ENCODE measurements around the gene CACNG5. TPM values are rescaled to one million over a fixed set of nuclear protein-coding genes. Genes with fewer than 3 reads are reported as not detected.

Gene CACNG5
- total RNA-seq, 1 donor from 2014 or later = not detected

DNA sequence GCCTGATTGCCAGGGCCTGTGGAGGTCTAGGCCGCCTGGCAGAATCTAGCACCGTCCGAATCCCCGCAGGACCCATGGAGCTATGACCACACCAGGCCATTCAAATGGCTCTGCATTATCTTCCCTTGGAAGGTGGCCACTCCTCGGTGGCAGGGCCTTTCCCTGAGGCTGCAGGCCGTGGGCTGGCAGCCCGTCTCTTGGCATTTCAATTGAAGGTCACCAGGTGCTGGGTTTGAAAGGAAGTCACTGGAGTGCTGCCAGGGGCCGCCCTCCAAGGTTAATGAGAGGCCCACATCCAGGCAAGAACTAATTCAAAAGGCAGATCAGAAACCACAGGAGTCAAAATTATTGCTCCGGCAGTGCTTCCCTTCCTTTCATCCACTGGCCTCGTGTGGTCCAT is 27.7 kb upstream of the CACNG5 start:
- Histone ChIP-seq H3K4me3 (ENCODE audit: low read depth, low read length) (no peak overlapping the region), H3K27me3 (ENCODE audit: control insufficient read depth, insufficient read depth, low read length) (no peaks in the 10 kb centered on the region), H3K36me3 (ENCODE audit: control insufficient read depth, insufficient read depth, low read length) (no peaks in the 10 kb centered on the region)
- DNase-seq (ENCODE audit: low read depth) = no peak
- TF ChIP-seq, protein P1, sequence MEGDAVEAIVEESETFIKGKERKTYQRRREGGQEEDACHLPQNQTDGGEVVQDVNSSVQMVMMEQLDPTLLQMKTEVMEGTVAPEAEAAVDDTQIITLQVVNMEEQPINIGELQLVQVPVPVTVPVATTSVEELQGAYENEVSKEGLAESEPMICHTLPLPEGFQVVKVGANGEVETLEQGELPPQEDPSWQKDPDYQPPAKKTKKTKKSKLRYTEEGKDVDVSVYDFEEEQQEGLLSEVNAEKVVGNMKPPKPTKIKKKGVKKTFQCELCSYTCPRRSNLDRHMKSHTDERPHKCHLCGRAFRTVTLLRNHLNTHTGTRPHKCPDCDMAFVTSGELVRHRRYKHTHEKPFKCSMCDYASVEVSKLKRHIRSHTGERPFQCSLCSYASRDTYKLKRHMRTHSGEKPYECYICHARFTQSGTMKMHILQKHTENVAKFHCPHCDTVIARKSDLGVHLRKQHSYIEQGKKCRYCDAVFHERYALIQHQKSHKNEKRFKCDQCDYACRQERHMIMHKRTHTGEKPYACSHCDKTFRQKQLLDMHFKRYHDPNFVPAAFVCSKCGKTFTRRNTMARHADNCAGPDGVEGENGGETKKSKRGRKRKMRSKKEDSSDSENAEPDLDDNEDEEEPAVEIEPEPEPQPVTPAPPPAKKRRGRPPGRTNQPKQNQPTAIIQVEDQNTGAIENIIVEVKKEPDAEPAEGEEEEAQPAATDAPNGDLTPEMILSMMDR (IDR thresholded peaks at IDR 0.05; ENCODE audit: insufficient read depth, low read length, poor library complexity, severe bottlenecking) = no peak

DNA sequence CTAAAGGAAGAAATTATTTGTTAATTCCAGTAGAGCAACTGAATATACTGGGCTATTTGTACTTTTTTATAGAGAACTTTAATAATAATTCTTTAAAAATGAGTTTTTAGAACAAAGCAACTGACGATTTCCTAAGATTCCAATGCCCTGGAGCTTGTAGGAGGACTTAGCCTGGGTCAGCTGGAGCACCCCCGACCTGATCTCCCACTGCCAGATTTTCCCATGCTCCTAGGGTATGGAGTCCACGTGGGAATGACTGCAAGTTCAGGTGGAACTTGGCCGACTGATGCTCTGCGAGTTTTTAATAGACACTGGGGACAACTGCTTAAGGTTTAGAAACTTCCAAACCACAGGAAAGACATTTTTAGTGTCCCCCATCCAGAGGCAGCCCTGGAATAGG is 25.5 kb upstream of the CACNG5 start:
- no peak for DNase-seq (ENCODE audit: low read depth)
- Histone ChIP-seq H3K36me3 (ENCODE audit: control insufficient read depth, insufficient read depth, low read length) (no peaks in the 10 kb centered on the region), H3K4me3 (ENCODE audit: low read depth, low read length) (no peak overlapping the region), H3K27me3 (ENCODE audit: control insufficient read depth, insufficient read depth, low read length) (peaks cover 2% of the 10 kb centered on the region)
- TF ChIP-seq, protein P1 (IDR thresholded peaks at IDR 0.05; ENCODE audit: insufficient read depth, low read length, poor library complexity, severe bottlenecking) = no peak

- Histone ChIP-seq H3K36me3 (ENCODE audit: control insufficient read depth, insufficient read depth, low read length) (no peaks in the 10 kb centered on the region), H3K4me3 (ENCODE audit: low read depth, low read length) (no peak overlapping the region), H3K27me3 (ENCODE audit: control insufficient read depth, insufficient read depth, low read length) (peaks cover 2% of the 10 kb centered on the region)
- DNase-seq (ENCODE audit: low read depth) = no peak
- TF ChIP-seq, protein P1 (IDR thresholded peaks at IDR 0.05; ENCODE audit: insufficient read depth, low read length, poor library complexity, severe bottlenecking) = no peak
These were observed 23.8 kb upstream of the CACNG5 start for GRCh38 chr17:66810951-66811682.

DNA sequence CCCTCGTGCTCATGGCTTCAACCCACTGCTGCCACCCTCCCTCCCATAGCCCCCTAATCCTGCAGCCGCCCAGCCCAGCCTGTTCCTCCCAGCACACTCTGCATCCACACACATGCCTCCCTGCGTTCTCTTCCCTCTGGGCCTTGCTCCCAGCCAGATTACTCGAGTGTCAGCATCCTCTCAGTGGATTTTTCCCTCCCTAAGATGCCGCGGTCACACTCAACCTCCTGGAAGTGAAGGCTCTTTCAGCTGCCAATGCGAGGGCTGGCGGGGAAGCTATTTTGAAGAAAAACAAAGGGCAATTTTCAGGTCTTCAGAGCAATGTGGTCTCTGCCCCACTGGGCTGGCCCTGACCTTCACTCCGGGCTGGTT is 23.2 kb upstream of the CACNG5 start:
- peaks cover 2% of the 10 kb centered on the region for H3K27me3 ChIP-seq (ENCODE audit: control insufficient read depth, insufficient read depth, low read length)
- no peak for DNase-seq (ENCODE audit: low read depth)
- no peak overlapping the region for H3K4me3 ChIP-seq (ENCODE audit: low read depth, low read length)
- no peaks in the 10 kb centered on the region for H3K36me3 ChIP-seq (ENCODE audit: control insufficient read depth, insufficient read depth, low read length)
- TF ChIP-seq, protein P1 (IDR thresholded peaks at IDR 0.05; ENCODE audit: insufficient read depth, low read length, poor library complexity, severe bottlenecking) = no peak

DNA sequence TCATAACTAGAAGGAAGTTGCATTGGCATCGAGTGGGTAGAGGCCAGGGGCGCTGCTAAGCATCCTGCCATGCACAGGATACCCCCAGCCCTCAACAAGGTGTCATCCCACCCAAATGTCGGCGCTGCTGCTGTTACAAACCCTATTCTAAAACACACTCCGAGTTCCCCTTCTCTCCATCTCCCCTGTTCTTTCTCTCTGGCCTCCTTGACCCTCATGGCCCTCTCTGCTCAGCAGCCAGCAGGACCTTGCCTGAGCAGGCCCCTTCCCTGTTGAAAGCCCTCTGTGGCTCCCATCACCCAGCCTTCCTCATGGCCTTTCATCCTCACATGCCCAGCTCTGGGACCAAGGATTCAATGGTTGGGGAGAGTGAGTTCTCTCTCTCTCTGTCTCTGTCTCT is 22.3 kb upstream of the CACNG5 start:
- Histone ChIP-seq H3K27me3 (ENCODE audit: control insufficient read depth, insufficient read depth, low read length) (peaks cover 2% of the 10 kb centered on the region), H3K4me3 (ENCODE audit: low read depth, low read length) (no peak overlapping the region), H3K36me3 (ENCODE audit: control insufficient read depth, insufficient read depth, low read length) (no peaks in the 10 kb centered on the region)
- DNase-seq (ENCODE audit: low read depth) = no peak
- TF ChIP-seq, protein P1 (IDR thresholded peaks at IDR 0.05; ENCODE audit: insufficient read depth, low read length, poor library complexity, severe bottlenecking) = no peak

DNA sequence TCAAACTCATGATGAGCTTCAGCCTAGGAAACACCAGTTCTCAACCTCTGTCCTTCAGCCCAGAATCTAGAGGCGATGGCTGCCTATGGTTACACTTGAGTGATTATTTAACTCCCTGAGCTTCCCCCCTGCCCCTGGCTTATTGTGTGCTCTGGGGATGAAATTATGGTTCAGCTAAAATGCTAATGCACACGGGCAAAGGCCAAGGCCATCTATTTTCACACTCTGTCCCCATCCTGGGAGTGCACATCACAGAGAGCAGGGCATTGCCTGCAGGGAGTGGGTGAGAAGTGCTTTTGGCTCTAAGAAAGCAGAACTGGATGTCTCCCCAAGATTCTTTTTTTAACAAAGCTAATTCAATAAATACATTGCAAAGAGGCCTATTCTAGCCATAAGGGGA is 21.6 kb upstream of the CACNG5 start:
- Histone ChIP-seq H3K4me3 (ENCODE audit: low read depth, low read length) (no peak overlapping the region), H3K36me3 (ENCODE audit: control insufficient read depth, insufficient read depth, low read length) (no peaks in the 10 kb centered on the region), H3K27me3 (ENCODE audit: control insufficient read depth, insufficient read depth, low read length) (peaks cover 2% of the 10 kb centered on the region)
- no peak for DNase-seq (ENCODE audit: low read depth)
- TF ChIP-seq, protein P1 (IDR thresholded peaks at IDR 0.05; ENCODE audit: insufficient read depth, low read length, poor library complexity, severe bottlenecking) = no peak

Measured in kidney epithelial cell (primary cell).